HG02870 (cell line): ENCODE data around the gene ZNF529.
"Not testable (repeated sequence)": the region's sequence is repeated elsewhere in the genome, so short reads cannot be mapped to it uniquely, and the experiment has no call there.

Experiments
- ATAC-seq: cut with Tn5 transposase; IDR thresholded peaks from one replicate; pipeline ENCODE4 v1.9.1; 2021; ENCODE audit warnings: mild to moderate bottlenecking, moderate library complexity; ENCODE audit not compliant: unreplicated experiment

ZNF529 gene

DNA sequence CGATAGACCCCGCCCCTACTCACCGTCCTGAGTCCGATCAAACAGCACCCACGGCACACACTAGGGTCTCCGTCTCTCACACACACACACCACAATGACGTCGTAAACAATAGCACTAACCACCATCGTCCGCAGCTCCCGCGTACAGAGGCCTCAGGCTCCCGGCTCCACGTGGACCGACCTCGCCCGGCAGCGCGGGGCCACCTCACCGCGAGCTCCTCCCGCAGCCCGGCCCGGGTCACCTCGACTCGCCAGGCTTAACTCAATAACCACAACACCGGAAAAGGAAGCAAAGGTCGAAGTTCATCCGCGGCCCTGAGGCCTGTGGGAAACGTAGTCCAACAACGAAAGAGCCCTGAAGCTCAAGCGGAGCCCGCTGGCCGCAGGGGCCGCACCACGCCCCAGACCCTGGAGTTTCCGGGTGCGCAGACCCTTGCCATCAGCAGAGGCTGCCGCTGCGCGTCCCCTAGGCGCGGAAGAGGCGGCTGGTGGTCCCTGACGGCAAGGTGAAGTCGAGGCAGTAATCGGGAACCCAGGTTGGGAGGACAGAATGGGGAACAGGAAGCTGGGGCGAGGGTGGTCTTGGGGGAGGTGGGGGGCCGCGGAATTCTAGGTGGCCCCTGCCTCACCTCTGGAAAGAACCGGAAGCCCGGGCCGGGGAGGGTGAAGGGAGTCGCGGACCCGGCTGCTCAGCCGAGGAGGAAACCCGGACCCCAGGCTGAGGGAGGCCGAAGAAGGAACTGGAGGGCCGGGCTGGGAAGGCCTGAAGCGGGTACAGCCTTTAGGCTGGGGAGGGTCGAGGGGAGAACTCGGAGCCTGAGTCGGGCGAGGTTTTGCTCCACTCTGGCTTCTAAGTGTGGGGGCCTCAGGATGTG, at the start of gene ZNF529:
Gene ZNF529 (minus strand): TSS at position 273 of the 875 bp plus-strand sequence. CDS start 946 bp downstream, outside the sequence.
- ATAC-seq: peak; percentile 88

DNA sequence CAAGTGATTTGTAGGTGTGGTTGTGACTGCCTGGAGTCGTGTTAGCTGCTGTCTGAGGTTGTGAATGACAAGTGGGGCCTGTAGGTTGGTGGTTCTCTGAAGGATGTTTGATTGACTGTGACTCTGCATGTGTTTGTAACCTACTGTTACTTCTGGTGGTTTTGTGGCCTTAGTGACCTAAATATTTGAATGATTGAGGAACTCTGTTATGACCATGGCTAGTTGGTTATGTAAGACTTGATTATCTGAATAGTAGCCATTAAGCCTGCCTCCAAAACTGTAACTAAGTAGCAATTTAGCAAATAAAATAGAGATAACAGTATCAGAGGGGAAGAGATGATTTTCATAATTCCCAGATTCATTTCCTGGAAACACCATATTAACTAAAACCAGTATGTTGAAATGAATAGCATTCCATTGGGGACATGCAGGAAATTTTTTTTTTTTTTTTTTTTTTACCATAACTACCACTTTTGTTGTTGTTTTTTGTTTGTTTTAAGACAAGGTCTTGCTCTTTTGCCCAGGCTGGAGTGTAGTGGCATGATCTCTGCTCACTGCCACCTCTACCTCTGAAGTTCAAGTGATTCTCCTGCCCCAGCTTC, 32.9 kb upstream of the ZNF529 start:
- ATAC-seq: no peak

DNA sequence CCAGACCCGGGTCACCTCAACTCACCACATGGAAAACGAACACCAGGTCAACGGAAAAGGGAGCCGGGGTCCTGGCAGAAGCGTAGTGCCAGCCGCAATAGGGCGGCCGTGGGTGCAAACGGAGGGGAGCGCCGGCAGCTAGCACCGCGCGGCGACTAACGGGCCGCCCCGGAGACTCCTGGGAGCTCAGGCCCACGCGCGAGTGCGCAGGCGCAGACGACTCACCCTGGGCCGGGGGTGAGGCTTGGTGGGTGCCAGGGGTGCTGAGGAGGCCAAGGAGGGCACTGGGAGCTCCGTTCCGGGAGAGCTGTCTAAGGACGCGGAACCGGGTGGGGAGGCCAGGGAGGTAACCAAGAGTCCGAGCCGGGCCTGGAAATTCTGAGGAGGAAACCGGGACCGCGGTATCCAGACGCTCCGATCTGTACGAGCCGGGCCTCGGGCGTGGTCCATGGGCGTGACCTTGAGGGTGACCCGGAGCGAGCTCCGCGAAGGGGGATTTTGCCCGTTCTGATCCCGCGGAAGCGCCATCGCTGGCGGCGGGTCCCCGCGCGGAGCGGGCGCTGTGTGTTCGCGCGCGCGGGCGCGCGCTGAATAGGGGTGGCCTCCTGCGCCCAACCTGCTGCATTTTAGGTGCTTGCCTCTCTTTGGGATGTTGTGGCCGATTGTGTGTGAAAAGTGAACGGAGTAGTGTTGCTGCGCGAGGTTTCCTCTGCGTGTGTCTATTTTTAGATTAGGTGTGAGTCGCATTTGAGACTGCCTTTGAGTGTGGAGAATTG, 32.2 kb upstream of the ZNF529 start, which contains the start of gene ZNF382:
Gene ZNF382 (plus strand): TSS at position 213 of the 776 bp plus-strand sequence. CDS start 4,602 bp downstream, outside the sequence.
- peak; percentile 40 for ATAC-seq

DNA sequence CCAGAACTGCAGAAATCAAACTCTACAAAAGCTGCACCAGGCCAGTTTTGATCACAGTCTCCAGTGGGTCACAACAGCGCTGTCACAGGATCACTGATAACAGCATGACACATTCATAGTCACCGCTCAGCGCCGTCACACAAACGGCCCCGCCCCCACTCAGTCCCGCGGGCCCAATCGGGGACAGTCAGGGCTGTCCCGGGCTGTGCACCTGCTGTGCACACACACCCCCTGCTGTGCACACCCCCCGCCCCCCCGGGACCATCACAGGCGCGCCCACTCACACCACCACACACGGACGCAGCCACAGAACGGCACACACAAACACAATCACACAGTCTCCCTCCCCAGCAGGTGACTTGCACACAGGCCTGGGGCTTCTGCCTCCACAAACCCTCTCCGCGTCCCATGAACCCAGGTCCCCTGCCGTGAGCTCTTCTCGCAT, 31.6 kb upstream of the ZNF529 start:
- peak; percentile 59 for ATAC-seq

DNA sequence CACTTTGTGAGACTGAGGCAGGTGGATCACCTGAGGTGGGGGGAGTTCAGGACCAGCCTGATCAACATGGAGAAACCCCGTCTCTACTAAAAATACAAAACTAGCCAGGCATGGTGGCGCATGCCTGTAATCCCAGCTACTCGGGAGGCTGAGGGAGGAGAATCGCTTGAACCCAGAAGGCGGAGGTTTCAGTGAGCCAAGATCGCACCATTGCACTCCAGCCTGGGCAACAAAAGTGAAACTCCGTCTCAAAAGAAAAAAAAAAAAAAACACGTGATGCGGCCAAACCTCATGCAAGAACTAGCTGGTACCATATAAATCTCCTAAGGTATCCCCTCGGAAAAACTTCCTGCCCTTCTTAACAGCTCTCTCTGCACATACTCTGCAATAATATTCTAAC, 29.6 kb upstream of the ZNF529 start:
- ATAC-seq: not testable (repeated sequence)

DNA sequence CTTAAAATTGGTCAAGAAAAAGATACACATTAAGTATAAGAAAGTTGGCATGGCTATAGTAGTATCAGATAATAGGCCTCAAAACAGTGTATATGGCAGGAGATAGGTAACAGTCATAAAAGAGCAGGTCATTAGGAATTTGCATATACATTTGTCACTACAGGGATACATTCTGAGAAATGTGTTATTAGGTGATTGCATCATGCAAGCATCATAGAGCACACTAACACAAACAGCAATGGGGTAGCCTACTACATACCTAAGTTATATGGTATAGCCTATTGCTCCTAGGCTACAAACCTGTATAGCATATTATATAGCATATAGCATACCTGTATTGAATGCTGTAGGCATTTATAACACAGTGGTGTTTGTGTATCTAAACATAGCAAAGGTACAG, 6.2 kb upstream of the ZNF529 start:
- no peak for ATAC-seq

DNA sequence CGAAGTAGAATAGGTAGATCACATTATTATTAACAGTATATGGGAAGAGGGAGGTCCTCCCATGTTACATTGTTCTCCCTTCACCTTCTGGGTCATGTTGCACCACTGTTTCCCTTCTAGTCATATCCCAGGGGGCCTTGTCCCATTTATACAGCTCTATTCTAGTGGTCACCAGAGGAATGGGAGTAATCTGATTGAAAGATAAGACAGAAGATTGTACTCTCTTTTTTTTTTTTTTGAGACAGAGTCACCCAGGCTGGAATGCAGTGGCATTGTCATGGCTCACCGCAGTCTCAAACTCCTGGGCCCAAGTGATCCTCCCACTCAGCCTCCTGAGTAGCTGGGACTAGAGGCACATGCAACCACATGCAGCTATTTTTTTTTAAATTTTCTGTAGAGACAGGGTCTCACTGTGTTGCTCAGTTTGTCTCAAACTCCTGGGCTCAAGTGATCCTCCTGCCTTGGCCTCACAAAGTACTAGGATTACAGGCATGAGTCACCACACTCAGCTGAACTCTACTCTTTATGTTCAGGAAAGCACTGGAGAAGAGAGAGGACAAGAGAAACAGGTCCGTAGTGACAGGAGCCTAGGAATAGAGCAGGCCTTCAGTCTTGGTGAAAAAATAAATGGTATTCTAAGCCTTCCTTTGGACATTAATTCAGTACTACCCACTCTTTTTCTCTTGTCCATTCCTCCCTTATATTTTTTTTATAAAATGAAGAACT, 4.3 kb upstream of the ZNF529 start:
- ATAC-seq: no peak

DNA sequence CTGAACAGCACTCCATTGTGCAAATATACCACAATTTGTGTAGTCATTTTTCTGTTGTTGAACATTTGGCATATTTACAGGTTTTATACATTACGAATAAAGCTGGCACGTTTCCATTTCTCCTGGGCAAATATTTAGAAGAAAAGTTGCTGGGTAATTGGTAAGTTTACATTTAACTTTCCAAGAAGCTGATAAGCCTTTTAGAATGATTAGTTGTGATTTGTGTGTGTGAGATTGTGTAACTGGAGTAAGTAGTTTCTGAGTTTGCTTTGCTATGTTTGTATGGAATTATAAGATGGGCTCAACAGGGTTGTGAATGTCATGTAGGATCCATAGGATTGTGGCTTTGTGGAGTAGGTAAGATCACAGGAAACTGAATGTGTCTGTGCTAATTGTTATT, 1.6 kb upstream of the ZNF529 start:
- no peak for ATAC-seq

DNA sequence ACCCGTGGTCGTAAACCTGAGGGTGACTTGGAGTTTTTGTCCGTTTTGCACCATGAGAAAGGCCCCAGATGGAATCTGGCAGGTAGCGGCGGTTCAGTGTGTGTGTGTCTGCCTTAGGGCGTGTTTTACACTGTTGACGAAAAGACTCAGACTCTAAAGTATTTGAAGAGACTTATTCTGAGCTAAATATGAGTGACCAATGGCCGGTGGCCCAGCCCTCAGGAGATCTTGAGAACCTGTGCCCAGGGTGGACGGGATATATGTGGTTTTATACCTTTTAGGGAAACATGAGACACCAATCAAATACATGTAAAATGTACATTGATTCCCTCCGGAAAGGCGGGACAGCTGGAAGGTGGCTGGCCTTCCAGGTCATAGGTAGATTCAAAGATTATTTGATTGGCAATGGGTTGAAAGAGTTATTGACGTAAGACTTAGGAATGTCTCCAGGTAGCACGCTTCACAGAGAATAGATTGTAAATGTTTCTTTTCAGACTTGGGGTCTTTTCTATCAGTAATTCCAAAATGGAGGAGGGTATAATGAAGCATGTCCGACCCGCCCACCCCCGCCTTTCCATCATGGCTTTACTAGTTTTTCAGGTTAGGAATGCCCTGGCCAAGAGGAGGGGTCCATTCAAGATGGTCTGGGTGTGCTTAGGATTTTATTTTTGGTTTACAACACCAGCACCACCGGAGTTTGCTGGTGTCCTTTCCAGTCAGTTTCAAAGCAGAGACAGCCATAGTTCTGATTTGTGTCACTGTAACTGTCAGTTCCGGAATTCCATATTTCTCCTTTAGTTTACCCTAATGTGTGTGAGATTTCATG, 1.0 kb upstream of the ZNF529 start:
- ATAC-seq: no peak

DNA sequence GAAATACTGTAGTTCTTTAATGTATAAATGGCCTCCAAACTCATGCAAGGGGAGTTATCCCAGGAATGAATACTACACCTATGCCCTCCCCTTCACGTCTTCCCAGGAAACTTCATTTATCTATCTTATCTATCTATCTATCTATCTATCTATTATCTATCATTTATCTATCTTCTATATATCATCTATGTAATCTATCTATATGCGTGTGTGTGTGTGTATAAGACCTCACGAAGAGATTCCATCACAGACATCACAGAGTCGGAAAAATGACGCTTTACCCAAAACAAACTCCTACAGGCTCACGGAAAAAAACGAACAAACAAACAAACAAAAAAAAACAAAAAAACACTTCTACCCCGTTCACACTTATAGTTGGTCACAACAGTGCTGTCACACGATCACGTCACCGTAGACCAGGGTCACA, 486 bp downstream of the ZNF529 start:
- no peak for ATAC-seq

DNA sequence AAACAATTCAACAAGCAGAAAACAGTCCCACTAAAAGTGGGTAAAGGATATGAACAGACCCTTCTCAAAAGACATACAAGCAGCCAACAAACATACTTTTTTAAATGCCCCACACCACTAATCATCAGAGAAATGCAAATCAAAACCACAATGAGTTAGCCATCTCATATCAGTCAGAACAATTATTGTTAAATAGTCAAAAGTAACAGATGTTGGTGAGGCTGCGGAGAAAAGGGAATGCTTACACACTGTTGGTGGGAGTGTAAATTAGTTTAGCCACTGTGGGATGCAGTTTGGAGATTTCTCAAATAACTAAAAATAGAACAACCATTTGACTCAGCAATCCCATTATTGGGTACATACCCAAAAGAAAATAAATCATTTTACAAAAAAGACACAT, 8.7 kb downstream of the ZNF529 start:
- ATAC-seq: no peak

DNA sequence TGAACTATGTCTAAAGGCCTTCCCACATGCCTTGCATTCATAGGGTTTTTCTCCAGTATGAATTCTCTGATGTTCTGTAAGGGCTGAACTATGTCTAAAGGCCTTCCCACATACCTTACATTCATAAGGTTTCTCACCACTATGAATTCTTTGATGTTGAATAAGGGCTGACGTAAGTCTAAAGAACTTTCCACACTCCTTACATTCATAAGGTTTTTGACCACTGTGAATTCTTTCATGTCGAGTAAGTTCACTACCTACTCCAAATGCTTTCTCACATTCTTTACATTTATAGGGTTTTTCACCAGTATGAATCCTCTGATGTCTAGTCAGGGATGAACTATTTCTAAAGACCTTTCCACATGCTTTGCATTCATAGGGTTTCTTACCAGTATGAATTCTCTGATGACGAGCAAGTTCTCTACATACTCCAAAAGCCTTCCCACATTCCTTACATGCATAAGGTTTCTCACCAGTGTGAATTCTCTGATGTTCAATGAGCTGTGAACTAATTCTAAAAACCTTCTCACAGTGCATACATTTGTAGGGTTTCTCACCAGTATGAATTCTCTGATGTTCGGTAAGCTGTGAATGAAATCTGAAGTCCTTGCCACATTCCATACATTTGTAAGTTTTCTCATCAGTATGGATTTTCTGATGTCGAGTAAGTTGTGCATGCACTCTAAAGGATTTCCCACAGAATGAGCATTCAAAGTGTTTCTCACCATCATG, 25.9 kb downstream of the ZNF529 start:
- no peak for ATAC-seq

DNA sequence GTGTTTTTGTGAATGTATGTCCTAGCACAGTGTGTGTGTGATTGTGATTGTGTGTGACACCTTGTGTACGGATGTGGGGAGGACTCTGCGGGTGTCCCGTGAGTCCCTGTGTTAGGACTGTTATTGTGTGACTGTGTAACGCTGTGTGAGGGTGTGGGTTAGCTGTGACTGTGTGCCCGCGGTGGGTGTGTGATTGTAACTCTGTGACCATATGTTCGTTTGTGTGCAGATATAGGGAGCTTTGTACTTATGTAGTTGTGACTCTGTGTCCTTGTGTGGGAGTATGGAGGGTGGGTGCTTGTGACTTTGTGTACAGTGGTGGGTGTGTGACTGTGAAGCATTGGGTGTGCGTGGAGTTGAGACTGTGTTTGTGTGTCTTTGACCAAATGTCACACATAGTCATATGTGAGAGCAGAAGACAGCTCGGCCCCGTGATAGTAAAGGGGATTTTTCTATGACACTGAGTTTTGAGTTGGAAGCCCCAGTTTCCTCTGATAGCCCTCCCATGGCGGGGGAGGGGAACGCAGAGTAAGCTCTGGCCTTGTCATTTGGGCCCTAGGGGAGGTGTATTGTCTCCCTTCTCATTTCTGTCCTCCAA, 44.1 kb downstream of the ZNF529 start:
- peak; percentile 13 for ATAC-seq

DNA sequence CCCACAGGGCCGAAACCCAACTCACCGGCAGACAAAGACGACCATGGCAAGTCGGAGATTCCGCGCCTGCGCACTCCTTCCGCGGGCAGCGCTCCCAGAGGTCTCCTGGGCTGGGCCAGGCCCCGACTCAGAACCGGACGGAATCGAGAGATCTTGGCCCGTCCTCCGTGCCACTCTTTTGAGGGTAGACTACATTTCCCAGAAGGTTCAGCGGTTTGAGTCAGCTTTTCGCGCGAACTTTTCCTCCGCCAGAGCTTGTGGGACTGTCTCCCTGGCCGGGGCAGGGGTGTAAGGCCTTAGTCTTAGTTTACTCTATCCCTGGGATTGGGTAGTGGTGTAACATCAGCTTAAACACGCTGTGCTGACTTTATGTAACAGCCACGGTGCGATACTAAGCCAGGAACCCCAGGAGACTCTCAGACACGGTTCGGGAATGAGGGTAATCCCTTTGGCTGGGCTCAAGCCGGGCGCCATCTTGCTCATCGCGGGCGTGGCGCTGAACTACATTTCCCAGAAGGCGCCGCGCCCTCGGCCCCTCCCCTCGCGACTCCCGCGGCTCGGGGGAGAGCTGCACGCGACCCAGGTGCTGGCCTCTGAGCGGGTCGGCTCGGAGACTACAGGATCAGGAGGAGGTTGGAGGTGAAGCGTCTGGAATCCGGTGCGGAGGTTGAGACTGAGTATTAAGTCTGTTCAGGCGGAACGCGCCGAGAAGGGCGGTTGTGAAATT, 44.7 kb downstream of the ZNF529 start, which contains the start of gene ZNF260:
Gene ZNF260 (minus strand): TSS at position 78 of the 727 bp plus-strand sequence. CDS start 13,033 bp downstream, outside the sequence.
- peak; percentile 74 for ATAC-seq

DNA sequence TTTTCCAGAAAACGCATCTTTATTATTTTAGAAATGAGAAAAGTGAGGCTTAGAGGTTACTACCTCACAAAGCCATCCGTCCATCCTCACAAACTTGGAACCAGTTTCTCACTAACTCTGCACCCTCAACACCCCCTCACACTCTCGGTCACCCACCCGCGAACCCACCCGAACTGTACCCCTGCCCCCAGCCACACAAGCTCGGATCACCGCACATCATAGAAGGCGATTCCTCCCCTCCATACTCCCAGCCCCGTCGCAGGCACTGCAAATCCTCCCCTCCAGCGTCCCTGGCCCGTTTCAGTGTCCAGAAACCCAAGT, 45.3 kb downstream of the ZNF529 start:
- no peak for ATAC-seq

DNA sequence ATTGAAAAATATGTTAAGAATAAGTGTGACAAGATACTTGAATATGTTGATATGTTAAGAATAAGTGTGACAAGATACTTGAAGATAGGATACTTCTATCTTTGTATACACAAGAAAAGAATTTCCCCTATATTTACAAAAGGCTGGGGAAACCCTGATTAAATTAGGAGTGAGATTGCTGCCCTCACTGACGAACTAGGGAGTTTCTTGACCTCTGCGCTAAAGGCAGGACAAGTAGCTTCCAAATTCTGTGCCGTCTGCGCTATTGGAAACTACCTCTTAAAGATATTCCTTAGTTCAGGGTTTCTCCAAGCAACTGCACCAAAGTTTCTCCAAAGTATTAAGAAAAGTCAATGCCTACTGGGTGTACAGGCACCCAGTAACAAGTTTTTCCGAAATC, 45.8 kb downstream of the ZNF529 start:
- ATAC-seq: no peak

DNA sequence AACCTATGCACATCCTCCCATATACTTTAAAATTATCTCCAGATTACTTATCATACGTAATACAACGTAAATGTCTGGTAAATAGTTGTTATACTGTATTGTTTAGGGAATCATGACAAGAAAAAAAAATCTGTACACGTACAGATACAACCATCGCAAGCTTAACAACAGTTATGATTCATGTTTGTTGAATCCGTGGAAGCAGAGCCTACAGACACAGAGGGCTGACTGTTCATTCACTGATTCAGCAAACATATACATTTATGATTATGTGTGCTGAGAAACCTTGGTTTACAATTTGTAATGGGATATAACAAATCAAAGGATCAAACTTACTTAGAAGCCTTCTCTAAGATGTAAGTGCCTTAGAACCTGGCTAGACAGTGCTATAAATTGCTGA, 46.5 kb downstream of the ZNF529 start:
- no peak for ATAC-seq

DNA sequence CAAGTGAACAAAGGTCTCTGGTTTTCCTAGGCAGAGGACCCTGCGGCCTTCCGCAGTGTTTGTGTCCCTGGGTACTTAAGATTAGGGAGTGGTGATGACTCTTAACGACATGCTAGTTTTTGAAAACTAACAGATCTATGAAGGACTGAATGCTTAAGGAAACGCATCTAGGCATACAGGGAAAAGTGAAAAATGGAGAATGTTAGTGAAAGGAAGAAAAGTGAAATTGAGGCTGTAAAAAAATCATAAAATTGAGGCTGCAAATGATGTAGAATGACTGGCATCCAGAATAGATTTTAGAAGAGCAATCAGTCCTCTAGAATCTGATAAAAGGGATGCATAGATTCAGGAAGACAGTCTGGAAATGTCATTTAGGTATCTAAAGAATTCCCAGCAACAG, 48.5 kb downstream of the ZNF529 start:
- ATAC-seq: no peak
